Measurements from ENCODE around the gene DENND1B.

GRCh38 chr1:197763769-197764168 lies 11.5 kb downstream of the DENND1B start:
- TF ChIP-seq POLR2A (IDR thresholded peaks at IDR 0.05): no peak
- TF ChIP-seq CTCF (IDR thresholded peaks at IDR 0.05): no peak
